NOMO-1 treated with DMSO at 0.1 percent for 48 hours (cell line): Measurements from ENCODE around the gene GPR180.
A peak's percentile ranks its signal among the peaks of the same experiment; 100 is the strongest.

Source experiments
- DNase-seq: peaks from one replicate; lab custom pipeline; 2025; ENCODE audit not compliant: unreplicated experiment; lab: John Stamatoyannopoulos, UW

GPR180 gene

DNA sequence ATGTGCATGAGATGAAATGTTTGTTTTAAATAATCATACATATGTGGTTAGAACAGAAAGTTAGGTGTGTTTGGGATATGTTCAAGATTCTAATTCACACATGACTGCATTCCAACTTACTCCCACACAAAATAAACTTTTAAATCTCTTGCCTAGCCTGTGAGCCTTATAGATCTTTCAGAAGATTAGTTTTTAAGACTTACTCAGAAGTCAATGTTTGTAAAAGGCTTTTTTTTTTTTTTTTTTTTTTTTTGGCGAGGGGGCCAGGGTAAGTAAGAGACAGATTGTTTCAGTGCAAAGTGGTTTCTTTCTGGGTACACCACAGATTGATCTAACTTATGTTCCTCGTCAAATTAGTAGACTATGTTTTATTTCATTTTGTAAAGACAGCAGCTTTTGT, 39.1 kb downstream of the GPR180 start:
- no peak for DNase-seq

DNA sequence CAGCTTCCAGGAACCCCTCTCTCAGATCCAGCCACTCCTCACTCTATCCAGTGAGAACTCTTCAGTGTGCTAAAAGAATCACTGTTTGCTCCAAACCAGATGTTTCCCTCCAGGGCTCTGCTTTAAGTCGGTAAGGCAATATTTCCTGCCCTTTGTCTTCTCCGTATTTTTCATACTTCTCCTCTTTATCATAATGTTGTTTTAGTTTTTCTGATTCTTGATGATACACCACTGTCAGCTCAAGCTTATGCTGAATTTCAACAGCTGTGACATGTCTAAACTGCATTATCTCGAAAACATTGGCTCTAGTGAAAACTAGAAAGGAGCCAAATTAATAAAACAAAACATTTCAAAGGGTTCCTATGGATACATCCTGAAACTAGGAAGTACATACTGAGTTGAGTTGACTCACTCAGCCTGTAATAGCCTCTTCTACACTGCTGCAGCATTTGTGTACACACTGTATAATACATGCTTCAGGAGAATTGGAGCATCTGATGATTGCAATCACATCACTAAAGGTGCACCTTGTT, 39.8 kb downstream of the GPR180 start:
- DNase-seq: no peak

DNA sequence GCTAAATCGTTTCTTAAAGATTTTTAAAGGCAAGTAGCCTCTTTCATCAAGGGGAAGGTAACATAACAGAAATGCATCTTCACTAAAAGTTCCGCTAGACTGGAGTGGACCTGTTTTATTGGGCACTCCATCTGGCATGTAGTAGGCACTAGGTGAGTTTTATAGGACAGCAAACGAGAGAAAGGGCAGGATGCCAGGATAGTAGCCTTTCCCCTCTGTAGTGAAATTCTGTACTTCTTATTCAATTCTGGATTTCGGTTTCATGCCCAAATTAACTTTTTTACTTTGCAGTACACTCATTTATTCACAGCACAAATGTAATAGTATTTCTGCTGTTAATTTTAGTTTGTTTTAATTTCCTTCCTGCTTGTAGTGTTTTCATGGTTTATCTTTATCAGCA, 45.2 kb downstream of the GPR180 start:
- no peak for DNase-seq

DNA sequence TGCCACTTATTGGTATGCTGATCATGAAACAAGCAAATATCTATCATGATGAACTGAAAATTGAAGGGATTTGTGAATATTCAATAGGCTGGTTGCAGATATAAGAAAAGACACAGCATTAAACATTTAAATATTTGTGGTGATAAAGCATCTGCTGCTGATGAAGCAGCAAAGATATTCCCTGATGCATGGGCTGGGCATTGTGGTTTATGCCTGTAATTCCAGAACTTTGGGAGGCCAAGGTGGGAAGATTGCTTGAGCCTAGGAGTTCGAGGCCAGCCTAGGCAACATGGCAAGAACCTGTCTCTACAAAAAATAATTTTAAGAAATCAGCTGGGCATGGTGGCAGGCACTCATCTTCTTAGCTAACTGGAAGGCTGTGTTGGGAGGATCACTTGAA, 54.5 kb downstream of the GPR180 start:
- no peak for DNase-seq

DNA sequence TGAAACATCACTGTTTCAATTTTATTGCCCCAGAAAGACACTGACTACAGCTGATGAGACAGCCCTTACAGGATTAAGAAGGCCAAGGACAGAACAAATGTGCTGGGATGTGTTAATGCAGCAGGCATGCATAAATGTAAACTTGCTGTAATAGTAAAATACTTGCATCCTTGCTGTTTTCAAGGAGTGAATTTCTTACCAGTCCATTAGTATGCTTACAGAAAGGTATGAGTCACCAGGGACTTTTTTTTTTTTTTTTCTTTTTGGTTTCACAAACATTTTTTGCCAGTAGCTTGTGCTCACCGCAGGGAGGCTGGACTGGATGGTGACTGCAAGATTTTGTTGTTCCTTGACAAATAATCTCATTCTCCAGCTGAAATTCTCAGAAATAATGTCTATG, 55.1 kb downstream of the GPR180 start:
- no peak for DNase-seq

DNA sequence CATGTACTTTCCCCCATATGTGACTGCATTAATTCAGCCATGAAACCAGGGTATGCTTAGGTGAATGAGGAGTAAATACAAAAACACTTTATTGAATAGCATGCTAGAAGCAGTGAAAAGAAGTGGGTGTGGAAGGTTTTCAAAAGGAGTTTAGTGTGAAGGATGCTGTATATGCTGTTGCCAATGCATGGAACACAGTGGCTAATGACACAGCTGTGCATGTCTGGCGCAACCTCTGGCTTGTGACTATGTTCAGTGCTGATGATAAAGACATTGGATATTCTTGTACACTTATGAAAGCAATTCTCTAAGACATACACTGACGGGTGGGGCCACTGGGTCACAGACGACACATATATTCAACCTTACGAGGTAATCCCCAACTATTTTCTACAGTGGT, 55.5 kb downstream of the GPR180 start:
- DNase-seq: no peak

DNA sequence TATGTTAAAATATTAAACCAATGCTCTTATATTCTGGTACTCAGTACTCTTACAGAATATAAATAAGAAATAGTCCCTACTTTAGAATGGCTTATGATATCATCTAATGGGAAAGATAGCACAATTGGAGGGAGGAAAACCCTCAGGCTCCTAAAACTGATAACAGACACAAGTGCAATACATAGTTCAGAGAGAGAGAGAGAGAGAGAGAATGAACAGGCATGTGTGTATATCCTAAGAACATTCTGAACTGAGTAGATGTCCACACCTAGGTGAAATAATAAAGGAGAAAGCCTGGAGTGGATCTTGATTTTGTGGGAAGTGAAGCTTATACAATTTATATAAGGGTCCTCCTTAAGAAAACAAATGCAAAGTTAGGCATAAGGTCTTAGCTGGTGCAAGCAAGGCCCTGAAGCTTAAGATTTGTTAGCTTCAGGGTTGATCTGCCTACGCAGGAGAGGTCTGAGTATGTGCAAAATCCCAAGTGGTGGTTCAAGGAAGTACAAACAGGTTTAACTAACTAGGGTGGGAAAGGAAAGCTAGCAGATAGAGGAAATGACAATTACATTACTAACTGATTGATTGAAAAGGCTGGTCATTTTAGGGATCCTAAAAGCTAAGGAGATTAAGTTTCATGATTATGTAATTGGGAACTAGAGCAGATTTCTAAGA, 57.4 kb downstream of the GPR180 start:
- no peak for DNase-seq

DNA sequence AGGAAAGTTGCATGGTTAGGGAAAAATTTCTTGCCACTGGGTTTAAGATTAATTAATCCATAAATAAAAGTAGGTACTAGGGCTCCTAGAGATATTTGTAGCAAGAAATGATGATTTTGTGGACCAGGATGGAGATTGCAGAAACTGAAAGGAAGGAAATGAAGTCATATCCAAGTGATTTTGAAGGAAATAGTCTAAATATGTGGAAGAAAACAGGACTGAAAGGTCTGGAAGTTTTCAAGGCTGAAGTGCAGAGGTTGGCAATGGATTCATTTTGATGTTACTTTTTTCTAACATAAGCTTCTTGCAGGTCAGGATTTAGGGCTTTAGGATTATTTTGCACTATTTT, 57.9 kb downstream of the GPR180 start:
- no peak for DNase-seq

DNA sequence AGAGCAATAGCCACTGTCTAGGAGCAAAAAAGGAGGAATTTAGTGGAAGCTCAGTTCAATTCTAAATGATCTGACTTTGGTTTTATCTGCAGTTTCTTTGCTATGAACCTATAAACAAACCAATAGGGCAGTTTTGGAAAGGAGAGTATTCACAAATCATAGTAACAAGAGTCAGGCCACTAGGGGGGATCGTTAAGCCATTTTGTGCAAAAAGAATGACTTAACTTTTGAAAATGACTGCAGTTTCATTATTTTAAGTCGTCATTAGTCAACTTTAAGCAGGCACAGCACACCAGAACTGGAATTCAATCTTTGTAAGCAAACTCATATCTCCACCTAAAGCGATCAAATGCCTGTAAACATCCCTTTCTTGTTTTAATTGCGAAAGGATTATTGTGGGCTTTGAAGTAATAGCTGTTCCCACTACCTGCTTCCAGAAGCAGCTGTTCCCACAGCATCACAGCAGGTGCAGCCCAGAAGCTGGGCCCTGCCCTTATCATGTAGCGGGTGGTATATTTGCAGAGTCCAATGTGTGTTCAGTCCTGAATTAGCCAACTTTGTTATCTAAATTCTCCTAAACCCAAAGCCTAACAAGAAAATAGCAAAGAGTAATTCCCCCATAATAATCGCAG, 59.2 kb downstream of the GPR180 start:
- no peak for DNase-seq

DNA sequence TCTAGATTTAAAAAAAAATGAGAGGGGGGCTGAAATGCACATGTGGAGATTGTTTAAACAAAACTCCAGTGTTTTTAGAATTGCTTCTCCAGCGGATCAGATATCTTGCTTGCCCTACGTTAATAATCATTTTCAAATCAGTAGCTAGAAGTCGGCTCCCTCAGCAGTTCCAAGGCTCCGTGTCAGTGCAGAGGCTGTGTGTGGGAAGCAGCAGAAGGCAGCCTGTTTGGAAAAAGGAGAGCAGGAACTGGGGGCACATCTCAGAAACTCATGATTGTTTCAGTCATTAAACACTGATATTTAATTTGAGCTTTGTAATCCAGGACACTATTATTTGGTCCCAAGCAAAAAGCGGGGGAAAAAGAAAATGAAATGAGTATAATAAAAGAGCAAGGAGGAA, 59.7 kb downstream of the GPR180 start:
- no peak for DNase-seq

DNA sequence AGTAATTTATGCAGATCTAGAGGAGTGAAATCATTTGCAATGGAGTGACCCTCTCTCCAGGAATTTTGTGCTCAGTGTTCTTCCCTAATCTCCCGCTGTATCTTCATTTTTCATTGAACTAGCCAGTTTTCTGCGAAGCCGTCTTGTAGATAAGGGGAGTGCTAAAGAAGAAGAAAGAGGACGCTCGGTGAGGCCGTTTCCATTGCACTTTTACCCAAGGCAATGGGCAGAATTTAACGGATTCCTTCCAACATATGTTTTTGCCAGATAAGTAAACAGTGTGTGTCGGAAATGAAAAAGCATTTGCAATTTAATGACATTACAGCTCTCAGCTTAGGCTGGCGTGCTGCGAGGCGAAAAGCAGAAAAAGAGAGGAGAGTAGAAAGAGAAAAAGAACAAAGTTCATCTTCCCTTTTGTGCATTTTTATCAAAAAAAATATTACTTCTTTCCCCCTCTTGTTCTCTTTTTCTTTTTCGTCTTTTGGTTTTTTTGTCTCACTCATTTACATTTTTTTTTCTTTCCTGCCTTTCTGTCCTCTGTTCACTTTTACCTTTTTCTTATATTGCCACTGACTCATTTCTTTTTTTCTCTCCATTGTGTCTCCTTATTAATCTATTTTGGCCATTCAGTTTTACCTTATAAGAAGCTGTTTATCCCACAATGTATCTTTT, 60.8 kb downstream of the GPR180 start:
- DNase-seq: no peak

DNA sequence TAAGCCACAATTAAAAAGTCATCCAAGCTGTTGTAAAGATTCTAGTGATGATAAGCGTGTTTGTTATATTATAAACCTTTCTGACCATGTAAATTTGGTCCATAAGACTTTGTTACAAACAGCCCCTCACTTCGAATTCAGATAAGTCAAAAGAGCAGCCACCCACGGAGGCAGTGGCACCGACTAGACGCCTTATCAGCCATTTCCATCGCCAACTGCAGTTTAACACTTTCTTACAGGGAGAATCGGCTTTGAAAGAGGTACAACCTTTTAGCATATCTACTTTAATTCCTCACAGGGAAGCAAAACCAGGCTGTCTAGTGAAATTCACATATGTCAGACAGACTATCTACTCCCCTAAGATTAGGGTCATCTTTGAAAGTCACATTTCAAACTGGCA, 63.2 kb downstream of the GPR180 start:
- no peak for DNase-seq

DNA sequence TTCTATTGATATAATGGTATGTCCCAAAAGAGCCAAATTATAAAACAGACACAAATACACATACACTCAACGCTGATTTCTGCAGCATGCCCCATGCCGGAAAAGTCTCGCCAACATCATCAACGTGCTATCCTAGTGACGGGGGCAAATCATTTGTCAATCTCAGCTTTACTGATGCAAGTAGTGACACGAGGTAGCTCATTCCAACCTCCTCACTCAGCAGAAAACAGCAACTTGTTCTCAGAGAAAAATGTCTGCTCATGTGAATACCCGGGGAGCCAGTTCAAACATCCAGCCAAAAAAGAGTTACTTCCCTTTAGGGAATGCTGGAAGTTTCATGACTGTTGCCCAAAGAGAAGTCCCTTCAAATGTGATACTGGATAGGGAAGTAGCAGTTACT, 64.4 kb downstream of the GPR180 start:
- no peak for DNase-seq

DNA sequence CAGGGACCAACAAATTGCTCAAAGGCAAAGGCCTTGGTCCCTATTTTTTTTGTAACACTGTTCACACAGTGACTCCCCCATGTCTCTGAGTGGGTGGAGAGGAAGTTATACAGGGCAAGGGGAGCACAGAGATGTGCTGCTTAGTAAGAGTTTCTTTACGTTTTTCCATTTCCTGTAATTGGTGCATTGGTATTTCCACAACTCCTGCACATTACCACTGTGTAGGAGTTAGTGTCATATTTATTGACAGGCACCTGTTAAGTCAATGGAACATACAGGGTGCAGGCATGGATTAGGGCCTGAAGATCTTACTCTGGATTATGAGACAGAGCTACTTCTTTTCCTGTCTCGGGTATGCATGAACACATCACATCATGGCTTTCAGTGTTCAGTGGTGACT, 65.5 kb downstream of the GPR180 start:
- DNase-seq: no peak

DNA sequence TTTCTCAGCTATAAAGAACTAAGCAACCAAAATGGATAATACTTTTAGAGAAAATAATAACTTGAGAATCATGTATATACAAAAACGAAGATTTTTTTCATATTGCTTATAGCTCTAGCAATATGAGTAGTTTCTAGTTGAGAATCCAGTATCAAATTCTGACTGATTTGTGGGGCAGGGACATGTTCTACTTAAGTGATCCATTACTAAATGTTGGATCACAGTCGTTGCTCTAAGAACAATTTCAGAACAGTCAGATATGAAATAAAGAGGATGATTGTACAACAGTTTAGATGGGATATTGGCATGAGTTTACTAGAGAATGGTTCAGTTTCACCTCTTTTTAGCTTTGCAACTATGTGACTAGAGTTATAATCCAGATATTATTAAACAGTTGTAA, 70.7 kb downstream of the GPR180 start:
- DNase-seq: no peak

DNA sequence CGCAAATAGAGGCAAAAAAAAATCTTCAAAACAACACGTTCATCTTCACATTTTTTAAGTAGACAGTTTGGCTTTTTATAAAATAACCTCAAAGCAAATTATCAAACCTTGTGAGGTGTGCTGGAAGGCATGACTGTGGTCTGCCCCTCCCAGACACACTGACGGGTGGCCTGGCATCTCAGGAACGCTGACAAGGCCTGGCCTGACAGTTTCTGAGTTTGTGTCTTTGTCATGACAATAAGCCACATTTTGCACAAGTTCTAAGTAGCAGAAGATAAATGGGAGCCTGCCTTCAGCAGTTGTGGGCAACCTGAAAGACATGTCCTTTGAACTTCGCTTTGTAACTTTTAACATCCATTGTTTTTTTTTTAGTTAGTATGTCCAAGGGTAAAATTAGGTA, 72.2 kb downstream of the GPR180 start:
- DNase-seq: no peak

DNA sequence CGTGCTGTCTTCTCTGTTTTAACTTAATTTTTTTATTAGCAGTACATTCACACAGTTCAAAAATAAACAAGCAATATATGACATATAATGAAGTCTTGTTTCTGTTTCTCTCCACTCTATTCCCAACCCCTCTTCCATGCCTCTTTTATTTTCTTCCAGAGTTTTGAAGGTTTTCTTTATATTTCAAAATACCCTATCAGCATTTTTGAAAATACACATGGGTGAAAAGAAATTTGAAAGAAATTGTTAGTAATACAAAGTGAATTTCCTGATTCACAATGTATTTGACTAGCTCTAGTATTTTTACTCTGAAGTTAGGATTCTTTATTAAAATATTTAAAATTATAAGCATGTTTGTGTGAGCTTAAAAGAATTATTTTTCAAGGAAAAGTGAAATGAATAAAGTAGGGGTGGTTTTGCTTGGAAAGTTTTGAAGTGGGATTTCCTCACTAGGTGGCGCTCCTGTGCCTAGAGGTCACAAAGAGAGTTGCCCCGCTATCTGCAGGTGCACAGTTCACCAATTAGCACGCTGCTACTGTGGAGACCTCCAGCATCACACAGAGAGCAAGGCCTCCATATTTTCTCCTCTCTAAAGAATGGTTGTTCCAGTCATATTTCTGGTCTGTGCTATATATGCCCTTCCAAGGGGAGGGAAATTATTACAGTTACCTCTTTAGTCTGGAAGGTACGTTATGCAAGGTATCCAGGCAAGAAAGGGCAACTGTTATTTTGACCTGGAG, 73.1 kb downstream of the GPR180 start:
- DNase-seq: peak; percentile 25

DNA sequence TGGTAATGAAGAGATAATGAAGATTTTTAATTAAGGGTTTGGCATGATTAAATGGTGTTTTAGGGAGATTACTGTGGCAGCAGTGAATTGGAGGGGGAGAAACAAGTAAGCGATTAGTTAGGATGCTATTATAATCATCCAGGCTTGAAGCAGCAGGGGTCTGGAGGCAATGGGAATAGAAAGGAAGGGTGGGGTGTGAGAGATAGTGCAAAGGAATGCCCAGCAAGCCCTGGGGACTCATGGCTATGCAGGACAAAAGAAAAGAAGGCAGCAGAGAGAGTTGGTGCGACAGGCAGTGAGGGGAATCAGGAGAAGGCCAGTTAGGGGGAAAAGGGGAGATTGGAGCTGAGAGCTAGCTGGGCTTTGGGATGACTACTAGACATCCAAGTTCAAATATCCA, 76.1 kb downstream of the GPR180 start:
- no peak for DNase-seq

DNA sequence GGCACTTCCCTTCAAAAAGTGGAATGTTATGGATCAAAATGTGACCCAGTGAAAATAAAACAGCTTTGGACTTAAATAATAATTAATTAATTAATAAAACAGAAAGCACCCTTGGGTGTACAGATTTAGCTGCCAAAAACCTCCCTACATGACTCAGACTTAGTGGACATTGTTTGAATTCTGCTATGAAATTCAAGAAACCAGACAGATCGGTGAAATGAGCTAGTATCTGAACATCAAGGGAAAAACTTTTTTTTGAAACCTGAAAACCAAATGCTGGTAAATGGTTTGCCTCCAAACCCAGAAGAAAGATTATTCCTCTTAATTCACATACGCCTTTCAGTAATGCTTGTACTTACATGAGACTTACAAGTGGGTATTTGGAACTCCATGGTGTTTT, 77.2 kb downstream of the GPR180 start:
- no peak for DNase-seq

DNA sequence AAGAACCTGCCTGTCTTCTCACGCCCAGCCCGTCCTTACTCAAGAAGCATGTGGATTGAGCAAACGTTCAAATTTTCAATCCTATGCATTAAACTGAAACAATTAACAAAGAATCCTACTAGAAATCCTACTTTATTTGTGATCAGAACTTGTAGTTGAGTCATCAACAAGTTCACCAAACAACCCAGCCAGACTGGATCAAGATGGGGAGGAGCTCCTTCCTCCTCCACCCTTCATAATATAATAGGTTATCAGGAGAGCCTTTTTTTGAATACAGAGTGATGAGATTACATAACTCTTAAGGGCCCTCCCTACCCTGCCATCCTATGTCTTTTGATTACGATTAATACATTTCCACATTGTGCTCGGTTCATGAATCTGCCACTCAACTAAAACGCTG, 78.0 kb downstream of the GPR180 start:
- no peak for DNase-seq

DNA sequence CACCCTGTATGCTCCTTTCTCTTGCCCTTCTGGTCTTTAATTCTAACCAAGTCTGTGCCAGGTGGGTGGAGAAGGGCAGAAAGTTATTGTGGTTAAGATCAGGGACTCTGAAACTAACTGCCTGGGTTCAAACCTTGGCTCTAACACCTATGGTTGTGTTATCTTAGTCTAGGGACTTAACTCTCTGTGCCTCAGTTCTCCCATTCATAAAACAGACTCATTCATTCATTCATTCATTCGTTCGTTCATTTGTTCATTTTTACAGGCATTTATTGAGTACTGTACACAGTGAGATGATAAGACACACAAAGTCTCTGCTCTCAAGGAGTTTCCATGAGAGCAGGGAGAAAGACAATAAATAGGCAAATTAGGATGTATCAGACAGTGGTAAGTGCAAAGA, 80.6 kb downstream of the GPR180 start:
- DNase-seq: no peak

DNA sequence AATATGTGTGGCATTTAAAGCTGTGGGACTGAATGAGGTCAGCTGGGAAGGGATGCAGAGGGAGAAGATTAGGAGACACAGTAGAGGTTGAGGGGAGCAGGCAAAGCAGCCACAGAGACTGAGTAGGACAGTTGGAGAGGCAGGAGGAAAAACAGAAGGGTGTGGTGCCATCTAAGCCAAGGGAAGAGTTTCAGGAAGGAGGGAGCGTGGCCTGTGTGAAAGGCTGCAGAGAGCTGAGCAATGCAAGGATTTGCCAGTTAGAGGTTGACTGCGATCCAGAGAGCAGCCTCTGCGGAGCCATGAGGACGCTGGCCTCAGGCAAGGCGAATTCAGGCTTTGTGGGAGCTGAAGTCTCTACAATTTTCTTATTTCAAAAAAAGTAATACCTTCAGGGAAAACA, 81.8 kb downstream of the GPR180 start:
- no peak for DNase-seq
